ELF-1 (cell line): ENCODE measurements around the gene PDIA3.
"Not testable (repeated sequence)": the region's sequence is repeated elsewhere in the genome, so short reads cannot be mapped to it uniquely, and the experiment has no call there.

Source experiments
- DNase-seq: peaks from one replicate; pipeline ENCODE4 v3.0.0-alpha.2; 2016; ENCODE audit warnings: low read depth, low spot score

PDIA3 gene

GRCh38 chr15:43776718-43777266 lies 30.6 kb downstream of the PDIA3 start, which contains the start of gene ELL3:
Gene ELL3 (minus strand): TSS chr15:43776966. CDS start chr15:43776901, 65 bp downstream.
- DNase-seq = peak; percentile 78

DNA sequence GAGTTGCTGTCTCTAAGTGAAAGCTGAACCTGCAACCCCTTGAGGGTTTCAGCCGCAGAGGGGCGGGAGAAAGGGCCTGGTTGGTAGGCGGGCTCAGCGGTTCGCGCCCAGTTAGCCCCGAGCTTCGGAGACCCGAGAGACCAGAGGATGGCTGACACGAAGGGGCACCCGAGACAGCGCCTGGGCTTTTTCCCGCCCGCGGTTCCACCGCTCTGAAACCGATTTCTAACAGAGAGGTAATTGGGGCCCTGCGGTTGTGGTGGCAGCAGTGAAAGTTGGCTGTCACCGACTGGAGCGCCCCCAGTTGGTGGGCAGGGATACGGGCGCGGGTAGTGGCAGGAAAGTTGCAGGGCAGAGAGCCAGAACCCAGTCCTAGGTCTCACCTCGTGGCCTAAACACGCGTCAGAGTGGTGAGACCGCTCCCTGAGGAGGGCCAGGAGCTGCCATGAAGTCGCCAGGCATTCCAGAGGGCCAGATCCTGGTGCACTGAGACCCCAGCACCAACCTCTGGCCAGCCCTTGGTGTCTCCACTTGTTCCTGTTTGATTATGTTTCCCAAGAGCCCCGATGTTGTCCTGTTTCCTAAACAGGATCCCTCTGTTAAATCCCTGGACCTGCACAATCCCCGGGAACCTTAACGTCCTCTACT lies 31.2 kb downstream of the PDIA3 start:
- DNase-seq = peak; percentile 81

- DNase-seq = no peak
Observed at GRCh38 chr15:43779016-43779415, 32.8 kb downstream of the PDIA3 start.

DNA sequence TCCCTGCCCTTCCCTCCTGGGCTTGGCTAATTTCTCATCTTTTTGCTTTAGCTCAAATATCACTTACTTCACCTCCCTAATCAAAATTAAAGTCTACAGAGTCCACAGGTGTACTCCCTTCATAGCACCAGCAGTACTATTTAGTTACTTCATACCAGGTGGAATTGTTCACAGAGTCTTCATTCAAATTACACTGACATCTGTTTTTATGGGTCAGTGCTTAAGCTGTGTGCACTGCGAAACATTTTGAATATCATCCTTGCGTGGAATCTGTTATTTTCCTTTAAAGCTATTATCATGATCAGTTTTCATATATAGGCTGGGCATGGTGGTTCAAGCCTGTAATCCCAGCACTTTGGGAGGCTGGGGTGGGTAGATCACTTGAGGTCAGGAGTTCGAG lies 43.2 kb downstream of the PDIA3 start:
- DNase-seq = no peak

DNA sequence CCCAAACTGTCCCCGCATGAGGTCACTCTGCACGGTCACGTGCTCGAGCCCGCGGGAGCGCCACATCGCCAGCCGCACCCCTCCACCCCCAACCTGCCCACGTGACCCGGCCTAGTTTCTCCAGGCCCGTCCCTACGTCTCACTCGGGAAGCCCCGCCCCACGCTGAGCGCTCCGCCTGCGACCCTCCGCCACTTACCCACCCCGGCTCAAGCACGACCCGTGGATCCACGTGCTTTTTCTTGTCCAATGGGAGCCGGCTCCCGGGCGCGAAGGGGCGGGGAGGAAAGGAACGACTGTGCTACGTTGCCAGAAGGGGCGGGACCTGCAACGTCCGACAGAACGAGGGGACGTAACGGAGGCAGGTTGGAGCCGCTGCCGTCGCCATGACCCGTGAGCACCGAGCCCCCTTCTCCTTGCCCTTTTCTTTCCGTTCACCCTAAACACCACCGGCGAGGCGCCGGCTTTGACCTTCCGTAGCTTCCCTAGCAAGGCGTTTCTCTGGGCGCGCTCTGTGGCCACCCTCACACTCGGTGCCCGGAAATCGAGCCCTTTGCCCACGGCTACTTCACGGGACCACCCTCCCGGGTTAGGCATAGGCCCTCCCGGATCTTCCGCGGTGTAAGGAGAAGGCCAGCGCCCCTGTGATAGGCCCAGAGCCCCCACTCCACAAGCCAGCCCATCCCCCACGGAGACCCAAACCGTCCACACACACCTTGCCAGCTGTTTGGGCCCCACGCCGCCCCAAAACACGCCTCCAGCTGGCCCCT lies 45.9 kb downstream of the PDIA3 start, which contains the start of gene SERF2:
TSS of gene SERF2 (plus strand) at position 328 of the 768 bp plus-strand sequence. CDS start at position 385, 57 bp downstream.
- DNase-seq = peak; percentile 100

DNA sequence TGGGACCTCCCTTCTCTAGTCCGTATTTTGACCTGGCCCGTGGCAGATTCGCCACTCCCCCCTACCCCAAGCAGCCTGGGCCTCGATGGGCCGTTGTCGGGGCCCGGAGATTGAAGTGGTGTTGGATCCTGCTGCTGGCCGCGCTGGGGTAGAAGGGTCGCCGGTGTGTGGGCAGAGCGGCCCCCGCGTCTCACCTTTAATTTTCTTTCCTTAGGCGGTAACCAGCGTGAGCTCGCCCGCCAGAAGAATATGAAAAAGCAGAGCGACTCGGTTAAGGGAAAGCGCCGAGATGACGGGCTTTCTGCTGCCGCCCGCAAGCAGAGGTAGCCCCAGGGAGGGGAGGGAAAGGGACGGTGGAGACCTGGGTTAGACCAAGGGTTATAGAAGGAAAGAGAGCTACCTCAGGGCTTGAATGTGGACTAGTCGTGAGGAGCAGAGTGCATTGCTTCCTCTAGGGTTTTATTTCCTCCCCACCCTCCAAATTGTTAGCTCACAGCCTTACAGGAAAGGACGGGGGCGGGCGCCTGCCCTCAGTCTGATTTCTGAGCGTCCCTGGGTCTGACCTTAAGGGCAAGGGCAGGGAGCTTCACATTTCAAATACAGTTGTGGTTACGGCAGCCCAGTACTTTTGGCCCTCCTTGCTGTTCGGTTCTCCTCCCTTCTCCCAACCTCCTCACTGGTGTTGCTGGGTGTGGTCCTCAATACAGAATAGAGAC lies 46.7 kb downstream of the PDIA3 start:
- DNase-seq = peak; percentile 36

DNA sequence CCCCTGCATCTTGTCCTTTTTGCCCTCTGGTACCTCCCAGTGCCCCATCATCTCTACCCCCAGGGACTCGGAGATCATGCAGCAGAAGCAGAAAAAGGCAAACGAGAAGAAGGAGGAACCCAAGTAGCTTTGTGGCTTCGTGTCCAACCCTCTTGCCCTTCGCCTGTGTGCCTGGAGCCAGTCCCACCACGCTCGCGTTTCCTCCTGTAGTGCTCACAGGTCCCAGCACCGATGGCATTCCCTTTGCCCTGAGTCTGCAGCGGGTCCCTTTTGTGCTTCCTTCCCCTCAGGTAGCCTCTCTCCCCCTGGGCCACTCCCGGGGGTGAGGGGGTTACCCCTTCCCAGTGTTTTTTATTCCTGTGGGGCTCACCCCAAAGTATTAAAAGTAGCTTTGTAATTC lies 47.4 kb downstream of the PDIA3 start:
- DNase-seq = no peak

DNA sequence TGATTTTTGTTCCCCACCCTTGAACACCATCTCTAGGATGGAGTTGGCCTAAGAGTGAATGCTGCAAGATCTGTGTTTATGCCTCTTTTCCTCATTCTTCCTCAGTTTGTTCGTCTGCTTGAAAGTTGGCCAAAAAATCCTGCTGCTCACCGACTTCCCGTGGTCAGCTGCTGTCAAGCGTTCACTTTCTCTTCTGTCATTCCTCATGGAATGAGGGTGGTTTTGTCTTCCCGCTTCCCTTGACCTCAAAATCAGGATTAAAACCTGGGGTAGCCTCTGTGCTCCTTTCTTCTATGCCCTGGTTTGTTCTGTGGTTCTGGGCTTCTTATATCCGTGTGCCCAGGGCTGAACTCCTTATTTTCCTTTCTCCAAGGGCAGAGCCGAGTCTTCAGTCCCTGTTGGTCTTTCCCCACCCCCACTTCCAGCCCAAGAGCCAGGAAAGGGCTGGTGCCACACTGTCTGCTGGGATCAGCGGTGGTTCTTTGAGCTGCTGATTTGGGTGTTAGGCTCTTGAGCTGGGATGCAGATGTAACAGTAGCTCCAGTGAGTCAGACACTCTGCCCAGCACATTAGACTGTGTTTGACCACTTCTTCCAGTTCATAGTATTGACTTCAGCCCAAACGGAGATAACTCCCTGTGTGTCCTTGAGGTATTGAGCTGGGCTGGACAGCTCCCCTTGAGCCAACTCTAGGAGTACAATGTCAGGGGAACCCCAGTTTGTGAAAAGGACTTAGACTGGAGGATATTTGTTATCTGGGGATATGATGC lies 48.2 kb downstream of the PDIA3 start:
- DNase-seq = no peak

DNA sequence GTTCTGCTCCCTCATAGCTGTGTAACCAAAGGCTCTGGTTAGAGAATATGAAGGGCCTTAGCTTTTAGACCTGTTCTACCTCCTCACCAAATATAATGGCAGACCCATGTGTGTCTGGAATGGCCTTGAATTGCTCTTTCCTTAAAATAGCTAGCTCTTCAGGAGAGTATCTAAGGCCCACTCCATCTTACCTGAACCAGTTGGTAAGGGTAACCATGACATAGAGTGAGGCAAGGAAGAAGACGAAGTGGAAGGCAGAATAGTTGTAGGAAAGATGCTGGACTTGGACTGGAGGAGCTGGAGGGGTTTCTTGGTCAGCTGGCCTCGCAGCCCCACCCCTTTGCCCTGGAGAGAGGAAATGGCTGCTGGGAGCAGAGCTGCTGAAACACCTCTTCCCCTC lies 49.0 kb downstream of the PDIA3 start:
- no peak for DNase-seq

- DNase-seq = no peak
Observed at GRCh38 chr15:43795997-43796396, 49.8 kb downstream of the PDIA3 start.

DNA sequence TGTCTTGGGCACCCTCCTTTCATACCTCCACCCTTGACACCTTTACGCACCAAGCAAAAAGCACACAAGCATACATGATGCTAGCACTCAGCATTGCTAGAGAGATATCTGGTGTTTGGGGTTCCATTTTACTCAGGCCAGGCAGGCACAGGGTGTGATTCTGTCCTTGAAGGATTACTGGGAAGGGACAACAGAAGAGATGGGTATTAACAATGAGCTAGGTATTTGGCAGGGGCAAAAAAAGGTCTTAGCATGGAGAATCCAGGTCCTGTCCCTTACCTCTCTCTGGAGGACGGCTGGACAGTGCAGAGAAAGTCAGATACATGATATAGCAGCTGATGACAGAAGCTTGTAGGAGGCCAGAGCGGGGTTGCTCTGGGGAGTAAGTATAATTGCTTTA lies 50.3 kb downstream of the PDIA3 start:
- DNase-seq = no peak

DNA sequence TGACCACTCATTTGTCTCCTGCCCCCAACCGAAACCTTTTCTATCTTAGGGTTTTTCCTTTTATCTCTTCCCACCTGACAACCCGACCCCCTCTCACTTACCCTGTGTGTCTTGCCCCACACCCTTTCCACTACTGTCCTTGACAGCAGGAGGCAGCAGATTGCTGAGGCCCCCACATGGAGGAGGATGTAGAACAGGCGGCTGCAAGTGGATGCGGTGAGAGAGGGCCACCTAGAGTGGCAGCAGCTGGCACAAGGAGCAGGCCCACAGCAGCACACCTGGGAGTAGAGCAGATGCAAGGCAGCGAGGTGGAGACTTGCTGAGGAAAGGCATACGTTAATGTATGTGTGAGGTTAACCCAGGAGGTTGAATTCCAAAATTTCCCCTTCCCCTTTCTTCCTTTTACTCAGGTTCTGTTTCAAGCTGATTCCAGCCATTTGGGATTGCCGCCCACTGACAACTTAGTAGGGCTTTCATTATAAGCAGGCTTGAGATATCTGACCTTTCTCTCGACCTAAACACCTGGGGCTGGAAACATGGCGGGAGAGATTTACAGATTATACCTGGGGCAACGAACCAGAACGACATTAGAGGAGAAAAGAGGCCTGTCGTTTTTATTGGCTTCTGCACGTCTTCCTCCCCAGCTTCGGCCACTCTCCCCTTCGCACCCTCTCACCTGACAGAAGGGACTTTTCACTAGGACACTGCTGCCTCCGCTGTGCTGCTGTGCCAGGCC lies 53.1 kb downstream of the PDIA3 start:
- no peak for DNase-seq

DNA sequence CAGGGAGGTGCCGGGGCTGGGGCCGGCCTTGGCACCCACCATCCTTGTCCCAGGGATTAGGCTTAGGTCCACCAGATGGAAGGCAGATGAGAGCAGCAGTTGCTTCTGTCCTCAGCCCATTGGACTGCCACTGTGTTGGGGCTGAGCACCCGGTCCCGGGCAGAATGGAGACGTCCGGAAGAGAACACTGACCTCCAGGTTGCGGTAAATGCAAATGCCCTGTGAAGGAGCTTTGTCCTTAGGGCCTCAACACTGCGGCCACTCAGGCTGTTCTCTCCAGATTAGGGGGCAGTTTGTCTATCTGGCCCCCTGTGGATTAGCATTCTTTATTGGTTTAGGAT lies 53.7 kb downstream of the PDIA3 start, which contains the start of gene SERINC4:
TSS of gene SERINC4 (minus strand) at position 276 of the 341 bp plus-strand sequence. CDS start at position 42, 234 bp downstream.
- DNase-seq = no peak

GRCh38 chr15:43800286-43801141 lies 54.3 kb downstream of the PDIA3 start, which contains the start of gene HYPK:
Gene HYPK (plus strand): TSS chr15:43800599. CDS start chr15:43800623, 24 bp downstream.
- DNase-seq = peak; percentile 91

DNA sequence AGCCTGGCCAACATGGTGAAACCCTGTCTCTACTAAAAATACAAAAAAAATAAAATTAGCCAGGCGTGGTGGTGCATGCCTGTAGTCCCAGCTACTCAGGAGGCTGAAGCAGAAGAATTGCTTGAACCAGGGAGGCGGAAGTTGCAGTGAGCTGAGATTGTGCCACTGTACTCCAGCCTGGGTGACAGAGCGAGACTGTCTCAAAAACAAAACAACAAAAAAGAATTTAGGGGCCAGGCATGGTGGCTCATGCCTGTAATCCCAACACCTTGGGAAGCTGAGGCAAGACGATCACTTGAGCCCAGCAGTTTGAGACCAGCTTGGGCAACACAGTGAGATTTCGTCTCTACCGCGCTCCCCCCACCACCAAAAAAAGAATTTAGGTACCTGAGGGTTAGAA lies 56.4 kb downstream of the PDIA3 start:
- not testable (repeated sequence) for DNase-seq

GRCh38 chr15:43808435-43808950 lies 62.3 kb downstream of the PDIA3 start:
- no peak for DNase-seq

DNA sequence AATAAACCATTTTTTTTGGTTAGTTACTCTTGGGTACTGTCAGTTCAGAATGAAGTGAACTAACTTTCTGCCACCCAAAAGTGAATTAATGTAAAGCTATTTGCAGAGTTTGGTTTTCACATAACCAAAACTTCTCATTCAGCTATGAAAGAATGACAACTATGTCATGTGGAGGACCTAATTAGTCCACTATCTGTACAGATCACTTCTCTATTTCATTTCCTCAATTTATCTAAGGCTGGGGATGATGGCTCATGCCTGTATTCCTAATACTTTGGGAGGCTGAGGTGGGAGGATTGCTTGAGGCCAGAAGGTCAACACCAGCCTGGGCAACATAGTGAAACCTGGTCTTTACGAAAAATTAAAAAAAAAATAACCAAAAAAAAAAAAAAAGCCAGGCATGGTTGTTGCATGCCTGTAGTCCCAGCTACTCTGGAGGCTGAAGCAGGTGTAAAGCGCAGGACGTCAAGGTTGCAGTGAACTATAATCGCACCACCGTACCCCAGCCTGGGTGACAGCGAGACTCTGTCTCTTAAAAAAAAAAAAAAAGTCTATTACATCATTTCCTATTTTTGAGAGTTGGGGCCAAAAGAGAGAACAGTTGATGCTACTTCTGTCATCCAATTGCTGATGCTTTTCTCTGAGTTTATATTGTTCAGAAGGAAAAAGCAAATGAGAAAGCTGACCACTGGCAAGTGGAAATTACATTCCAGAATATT lies 62.9 kb downstream of the PDIA3 start:
- DNase-seq = no peak

- DNase-seq = not testable (repeated sequence)
Observed at GRCh38 chr15:43815064-43815463, 68.8 kb downstream of the PDIA3 start.

- no peak for DNase-seq
Observed at GRCh38 chr15:43821505-43821904, 75.3 kb downstream of the PDIA3 start.
